Epithelial cell of proximal tubule (primary cell): ENCODE data around the gene CSNK1G2. TPM values are rescaled to one million over a fixed set of nuclear protein-coding genes. Genes with fewer than 3 reads are reported as not detected.

Experiments used
- DNase-seq: peaks from one replicate; pipeline ENCODE4 v3.0.0-alpha.2; 2011; ENCODE audit warnings: low read depth
- H3K4me3 ChIP-seq: 2 replicates; pipeline ENCODE4 v1.5.1; 2011; ENCODE audit warnings: low read depth, mild to moderate bottlenecking, low read length
- total RNA-seq: library from RNA; depleted of rRNA; stranded (reverse); fragments of >200 nt; gene quantifications from 2 replicates; pipeline ENCODE4 v1.2.3, GENCODE V29; 2015
- TF ChIP-seq, protein P1 (sequence below): conservative IDR thresholded peaks from 2 replicates; pipeline ENCODE4 v1.5.1; 2012; ENCODE audit warnings: low read depth, mild to moderate bottlenecking, low read length

CSNK1G2 gene
- total RNA-seq, 1 donor from 2014 or later: 82.9 TPM

DNA sequence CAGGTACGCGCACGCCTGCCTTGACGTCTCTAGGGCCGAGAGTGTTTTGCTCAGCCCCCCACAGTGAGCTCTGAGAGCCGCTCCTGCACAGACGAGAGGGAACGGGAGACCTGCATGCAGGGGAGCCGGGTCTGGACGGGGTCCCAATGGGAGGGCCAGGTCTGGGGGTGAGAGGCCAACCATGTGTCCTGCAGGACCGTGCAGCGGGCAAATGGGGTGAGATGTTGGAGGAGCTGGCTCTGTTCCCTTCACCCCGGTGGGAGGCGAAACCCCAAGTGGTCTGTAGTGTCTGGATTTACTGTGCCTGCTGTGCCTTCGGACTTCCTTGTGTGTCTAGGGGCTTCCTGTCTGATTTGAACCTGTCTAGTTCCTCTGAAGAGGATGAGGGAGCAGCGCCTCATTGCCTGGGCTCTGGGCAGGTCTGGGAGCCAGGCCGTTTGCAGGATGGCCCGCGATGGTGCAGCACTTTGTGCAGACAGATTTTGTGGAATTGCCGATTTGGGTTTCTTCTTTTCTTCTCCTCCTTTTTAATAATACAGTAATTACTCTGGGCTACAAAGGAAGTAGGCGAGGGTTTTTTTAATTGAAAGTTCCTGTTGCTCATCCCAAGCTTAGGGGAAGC lies 2.1 kb downstream of the CSNK1G2 start:
- TF ChIP-seq, protein P1, sequence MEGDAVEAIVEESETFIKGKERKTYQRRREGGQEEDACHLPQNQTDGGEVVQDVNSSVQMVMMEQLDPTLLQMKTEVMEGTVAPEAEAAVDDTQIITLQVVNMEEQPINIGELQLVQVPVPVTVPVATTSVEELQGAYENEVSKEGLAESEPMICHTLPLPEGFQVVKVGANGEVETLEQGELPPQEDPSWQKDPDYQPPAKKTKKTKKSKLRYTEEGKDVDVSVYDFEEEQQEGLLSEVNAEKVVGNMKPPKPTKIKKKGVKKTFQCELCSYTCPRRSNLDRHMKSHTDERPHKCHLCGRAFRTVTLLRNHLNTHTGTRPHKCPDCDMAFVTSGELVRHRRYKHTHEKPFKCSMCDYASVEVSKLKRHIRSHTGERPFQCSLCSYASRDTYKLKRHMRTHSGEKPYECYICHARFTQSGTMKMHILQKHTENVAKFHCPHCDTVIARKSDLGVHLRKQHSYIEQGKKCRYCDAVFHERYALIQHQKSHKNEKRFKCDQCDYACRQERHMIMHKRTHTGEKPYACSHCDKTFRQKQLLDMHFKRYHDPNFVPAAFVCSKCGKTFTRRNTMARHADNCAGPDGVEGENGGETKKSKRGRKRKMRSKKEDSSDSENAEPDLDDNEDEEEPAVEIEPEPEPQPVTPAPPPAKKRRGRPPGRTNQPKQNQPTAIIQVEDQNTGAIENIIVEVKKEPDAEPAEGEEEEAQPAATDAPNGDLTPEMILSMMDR: no peak
- H3K4me3 ChIP-seq: peak overlapping the region; percentile 89
- no peak for DNase-seq

DNA sequence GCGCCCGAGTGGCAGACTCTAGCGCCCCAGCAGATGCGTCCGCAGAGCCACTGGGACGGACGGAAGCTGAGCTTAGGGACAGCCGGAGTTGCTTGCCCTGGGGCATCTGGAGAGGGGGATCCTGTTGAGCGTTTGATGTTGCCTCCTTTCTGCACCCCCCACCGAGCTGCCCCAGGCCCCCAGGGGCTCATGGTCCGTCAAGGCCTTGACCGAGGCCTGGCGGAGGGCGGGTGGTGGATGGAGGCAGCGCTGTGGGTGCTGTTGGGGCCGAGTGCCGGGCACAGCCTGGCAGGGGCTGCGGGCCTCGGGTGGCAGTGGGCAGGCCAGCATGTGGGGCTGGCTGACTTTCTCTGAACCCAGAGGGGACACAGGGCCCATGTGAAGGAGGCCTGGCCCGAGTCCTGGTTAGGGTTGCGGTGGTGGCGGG lies 2.7 kb downstream of the CSNK1G2 start:
- H3K4me3 ChIP-seq: no peak overlapping the region
- TF ChIP-seq, protein P1: no peak
- no peak for DNase-seq

DNA sequence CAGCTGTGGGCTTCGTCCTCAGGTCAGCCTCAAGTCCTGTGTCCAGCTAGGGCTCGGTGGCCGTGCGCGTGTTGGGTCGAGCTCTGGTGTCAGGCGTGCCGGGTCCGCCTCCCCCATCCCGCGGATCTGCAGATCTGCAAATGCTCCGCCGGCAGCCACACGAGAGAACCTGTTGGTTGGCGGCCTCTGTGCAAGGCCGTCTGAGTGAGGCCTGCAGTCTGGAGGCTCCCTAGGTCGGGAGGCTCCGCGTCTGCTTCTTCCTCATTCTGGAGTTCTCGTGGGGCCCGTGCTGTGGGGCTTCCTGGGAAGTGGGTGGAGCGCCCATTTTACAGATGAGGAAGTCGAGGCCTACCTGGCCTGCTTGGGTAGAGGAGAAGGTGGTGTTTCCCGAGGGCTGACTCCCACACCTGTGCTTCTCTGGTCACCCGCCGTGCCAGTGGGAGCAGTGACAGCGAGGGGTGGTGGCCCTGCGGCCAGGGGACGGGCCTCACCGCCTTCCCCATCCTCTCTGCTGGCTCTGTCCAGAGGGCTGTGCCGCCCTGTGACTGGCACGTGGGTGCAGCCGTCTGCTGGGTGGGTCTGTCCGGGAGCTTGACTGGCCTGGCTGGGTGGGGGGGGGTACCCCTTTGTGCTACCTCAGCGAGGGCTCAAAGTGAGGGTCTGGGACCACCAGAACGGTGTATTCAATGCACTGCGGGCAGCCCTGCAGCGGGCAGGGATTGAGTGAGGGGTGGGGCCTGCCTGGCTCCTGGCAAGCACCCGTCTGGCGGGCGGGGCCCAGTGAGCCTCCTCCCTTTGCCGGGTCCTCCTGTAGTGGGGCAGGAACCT lies 3.3 kb downstream of the CSNK1G2 start:
- no peak for DNase-seq
- TF ChIP-seq, protein P1: no peak
- H3K4me3 ChIP-seq: no peak overlapping the region

DNA sequence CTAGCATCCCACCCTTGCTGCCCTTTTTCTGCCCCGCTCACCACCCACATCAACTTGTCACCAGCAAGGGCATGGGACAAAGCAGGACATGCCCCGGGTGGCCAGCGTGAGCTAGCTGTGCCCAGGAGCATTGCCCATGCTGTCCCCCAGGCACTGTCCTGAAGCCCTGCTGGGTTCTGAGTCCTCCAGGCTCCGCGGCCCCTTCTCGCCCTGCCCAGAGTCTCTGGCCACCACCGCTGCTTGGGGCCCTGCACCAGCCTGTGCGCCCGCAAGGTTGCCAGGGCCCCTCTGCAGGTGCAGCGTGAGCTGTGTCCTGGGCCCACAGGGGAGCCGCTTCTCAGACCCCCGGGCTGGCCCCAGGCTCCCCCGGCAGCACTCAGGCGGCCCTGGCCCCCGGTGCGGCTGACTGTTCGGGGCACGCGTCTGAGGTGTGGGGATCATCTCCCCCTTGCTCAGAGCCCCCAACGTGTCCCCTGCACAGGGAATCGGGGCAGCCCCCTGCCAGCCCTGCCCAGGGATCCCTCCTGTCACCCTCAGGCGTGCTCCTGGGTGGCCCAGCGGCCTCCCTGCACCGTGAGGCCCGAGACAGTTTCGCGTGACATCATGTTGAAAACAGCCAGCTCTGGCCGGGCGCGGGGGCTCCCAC lies 4.1 kb downstream of the CSNK1G2 start:
- TF ChIP-seq, protein P1: no peak
- DNase-seq: no peak
- H3K4me3 ChIP-seq: no peak overlapping the region

DNA sequence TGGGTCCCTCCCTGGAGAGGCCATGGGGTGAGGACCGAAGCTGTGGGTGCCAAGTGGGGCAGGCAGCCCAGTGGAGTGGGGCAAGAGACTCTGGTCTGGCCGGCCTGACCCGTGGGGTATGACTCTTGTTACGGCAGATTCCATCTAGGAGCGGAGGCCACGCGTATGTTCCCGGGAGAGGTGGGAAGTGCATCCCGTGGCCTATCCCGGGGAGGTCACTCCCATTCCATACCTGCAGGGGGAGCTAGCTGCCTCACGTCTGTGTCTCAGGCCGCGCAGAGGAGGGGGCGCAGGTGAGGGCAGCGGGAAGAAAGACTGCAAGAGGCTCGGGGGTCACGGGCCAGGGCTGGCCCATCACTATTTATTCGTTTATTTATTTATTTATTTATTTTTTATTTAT lies 4.9 kb downstream of the CSNK1G2 start:
- DNase-seq: no peak
- H3K4me3 ChIP-seq: no peak overlapping the region
- TF ChIP-seq, protein P1: peak; percentile 71

DNA sequence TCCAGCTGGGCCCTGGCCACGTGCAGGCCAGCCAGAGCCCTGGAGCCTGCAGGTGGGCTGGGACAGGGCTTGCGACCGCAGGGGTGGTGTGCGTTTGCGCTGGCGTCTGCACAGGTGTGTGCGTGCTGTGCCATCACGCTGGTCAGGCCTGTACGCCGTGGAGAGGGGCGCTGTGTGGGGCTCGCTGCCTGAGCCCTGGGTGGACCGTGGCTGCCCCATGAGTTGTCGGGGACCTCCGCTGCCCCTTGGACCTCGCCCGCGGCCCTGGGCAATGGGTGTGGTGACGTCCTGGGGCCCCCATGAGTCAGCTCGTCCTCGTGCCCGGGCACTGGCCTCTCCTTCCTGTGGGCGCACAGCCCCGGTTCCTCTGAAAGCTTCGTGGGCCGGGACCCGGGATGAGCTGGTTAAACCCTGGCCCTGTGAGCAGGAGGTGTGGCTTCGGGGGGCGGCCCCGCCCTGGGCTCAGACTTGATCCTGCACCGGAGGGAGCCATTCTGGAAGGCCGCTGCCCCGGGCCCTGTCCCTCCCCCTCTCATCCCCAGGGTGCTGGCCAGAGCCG lies 6.8 kb downstream of the CSNK1G2 start:
- no peak overlapping the region for H3K4me3 ChIP-seq
- no peak for DNase-seq
- TF ChIP-seq, protein P1: no peak
